ENCODE measurements around the gene CD209.
"Not testable (repeated sequence)": the region's sequence is repeated elsewhere in the genome, so short reads cannot be mapped to it uniquely, and the experiment has no call there.

Gene CD209, protein sequence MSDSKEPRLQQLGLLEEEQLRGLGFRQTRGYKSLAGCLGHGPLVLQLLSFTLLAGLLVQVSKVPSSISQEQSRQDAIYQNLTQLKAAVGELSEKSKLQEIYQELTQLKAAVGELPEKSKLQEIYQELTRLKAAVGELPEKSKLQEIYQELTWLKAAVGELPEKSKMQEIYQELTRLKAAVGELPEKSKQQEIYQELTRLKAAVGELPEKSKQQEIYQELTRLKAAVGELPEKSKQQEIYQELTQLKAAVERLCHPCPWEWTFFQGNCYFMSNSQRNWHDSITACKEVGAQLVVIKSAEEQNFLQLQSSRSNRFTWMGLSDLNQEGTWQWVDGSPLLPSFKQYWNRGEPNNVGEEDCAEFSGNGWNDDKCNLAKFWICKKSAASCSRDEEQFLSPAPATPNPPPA

DNA sequence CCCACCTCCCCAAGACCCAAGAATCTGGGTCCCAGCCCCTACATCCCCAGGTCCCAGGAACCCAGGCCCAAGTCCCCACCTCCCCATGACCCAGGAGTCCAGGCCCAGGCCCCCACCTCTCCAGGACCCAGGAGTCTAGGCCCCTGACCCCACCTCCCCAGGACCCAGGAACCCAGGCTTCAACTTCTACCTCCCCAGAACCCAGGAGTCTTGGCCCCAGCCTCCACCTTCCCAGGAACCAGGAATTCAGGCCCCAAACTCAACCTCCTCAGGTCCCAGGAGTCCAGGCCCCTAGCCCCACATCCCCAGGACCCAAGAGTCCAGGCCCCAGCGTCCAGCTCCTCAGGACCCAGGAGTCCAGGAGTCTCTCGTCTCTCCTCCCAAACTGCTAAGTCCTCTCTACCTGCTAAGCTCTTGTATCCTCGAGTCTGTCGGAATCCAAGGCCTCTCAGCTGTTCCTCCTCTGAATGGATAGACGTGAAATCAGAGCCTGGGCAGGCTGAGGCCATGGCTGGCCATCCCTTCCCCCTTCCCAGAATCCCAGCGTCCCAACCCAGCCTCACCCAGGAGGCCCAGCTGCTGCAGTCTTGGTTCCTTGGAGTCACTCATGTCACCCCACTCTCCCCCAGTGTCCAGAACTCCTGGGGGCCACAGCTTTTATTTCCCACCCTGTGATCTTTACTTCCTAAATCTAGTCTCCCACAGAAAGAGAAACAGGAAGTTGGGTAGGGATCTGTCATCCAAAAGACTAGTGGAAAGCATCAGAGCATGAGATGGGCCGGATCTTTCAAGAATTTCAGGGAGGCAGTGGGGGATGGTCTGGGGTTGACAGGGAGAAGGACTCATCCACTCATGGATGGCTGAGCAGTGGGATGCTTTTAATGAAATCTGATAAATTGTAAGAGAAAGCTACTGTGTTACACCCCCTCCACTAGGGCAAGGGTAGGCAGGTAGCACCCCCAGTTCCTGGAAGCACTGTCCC is at the start of gene CD209:
CD209 (minus strand) TSS at position 632 of the 982 bp plus-strand sequence; CDS start at position 609, 23 bp downstream.
- FAIRE-seq (no peak), DNase-seq (ENCODE audit: insufficient read length, low spot score) (no peak)

DNA sequence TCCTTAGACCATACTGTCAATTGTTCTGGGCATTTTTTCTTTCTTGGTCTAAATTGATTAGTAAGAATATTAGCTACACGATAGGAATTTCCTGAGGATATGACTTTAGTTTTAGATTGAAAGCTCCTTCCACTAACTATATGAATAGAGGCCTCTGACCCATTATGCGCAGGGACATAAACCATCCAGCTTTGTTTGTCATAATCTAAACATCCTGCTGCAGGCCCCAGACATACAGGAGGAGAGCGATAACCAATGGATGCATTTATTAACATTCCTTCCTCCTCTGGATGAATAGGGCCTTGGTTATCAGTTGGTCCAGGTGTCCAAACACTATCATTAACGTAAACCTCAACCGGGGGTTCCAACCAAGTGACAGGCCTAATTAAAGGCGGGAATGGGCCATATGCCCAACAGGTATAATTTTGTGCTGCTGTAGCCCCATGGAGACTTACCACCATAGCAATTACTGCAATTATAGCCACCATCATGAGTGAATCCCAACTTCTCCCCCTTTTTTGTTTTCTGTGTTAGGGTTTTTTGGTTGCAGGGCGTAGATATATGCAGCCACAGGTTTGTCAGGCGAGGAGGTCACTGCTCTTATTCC is 48.3 kb upstream of the CD209 start:
- FAIRE-seq = no peak
- no peak for DNase-seq (ENCODE audit: insufficient read length, low spot score)

DNA sequence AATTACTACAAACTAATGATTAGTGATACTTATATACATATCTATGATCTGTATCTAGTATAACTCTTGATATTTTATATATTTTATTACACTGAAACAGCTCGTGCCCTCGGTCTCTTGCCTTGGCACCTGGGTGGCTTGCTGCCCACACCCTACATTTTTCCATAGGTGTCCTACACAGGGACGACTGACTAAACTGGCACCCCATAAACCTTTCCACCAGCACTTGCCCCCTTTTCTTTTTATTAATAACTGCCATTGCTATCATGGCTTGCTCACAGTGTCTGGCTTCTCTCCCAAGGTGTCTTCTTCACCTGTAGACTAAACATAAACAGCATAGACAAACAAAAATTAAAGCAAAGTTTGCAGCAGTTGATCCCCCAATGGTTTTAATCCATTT is 46.2 kb upstream of the CD209 start:
- no peak for DNase-seq (ENCODE audit: insufficient read length, low spot score)
- FAIRE-seq = no peak

DNA sequence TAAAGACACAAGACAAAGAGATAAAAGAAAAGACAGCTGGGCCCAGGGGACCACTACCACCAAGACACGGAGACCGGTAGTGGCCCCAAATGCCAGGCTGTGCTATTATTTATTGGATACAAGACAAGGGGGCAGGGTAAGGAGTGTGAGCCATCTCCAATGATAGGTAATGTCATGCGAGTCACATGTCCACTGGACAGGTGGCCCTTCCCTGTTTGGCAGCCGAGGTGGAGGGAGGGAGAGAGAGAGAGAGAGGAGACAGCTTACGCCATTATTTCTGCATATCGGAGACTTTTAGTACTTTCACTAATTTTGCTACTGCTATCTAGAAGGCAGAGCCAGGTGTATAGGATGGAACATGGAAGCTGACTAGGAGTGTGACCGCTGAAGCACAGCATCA is 45.4 kb upstream of the CD209 start:
- not testable (repeated sequence) for FAIRE-seq; DNase-seq (ENCODE audit: insufficient read length, low spot score)

DNA sequence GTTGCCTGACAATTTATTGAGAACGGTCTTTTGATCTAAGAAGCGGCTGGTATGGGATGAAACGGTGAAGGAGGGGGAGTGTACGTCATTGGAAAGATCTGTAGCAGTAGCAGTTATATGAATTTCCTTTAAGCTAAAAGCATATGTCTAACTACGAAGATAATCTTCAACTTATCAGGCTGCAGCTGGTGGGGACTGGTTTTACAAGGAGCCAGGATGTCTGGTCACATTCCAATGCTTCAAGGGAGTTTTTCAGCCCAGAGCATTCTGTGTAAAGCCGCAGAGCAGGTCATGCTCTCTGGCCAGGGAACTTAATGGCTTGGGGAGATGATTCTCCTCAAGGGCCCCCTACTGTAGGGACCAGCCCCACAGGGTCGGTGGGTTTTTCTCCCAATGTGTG is 44.9 kb upstream of the CD209 start:
- DNase-seq (ENCODE audit: insufficient read length, low spot score) (no peak), FAIRE-seq (no peak)

DNA sequence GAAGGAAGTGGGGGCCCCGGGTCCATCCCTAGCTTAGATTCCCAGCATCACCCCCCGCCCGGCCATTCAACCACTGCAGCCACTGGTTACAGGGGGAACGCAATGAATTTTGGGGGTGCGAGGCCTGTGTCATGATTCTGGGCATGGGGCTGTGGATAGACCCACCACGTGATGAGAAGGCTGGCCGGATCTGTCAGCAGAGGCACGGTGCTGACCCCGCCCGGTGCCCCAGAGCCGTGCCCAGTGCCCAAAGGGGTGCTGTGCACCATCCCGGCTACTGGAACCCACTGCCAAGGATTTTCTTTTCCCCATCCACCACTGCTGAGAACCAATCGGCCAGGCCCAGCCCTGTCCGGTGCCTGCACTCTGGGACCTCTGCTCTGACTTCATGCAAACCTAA is 43.1 kb upstream of the CD209 start:
- no peak for FAIRE-seq

DNA sequence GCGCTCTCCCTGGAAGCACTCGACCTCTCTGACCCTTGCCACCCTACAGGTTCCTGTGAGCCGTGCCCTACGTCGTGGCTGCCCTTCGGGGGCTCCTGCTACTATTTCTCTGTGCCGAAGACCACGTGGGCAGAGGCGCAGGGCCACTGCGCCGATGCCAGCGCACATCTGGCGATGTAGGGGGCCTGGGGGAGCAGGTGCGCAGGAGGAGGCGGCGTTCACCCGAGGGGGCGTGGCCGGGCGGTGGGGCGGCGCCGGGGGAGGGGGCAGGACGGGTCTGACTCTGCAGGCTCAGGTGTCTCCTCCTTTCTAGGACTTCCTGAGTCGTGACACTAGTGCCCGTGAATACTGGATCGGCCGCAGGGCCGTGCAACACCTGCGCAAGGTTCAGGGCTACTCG is 42.1 kb upstream of the CD209 start:
- FAIRE-seq (no peak), DNase-seq (ENCODE audit: insufficient read length, low spot score) (no peak)

More for the DNA sequence above, 43.1 kb upstream of the CD209 start:
- no peak for DNase-seq (ENCODE audit: insufficient read length, low spot score)

DNA sequence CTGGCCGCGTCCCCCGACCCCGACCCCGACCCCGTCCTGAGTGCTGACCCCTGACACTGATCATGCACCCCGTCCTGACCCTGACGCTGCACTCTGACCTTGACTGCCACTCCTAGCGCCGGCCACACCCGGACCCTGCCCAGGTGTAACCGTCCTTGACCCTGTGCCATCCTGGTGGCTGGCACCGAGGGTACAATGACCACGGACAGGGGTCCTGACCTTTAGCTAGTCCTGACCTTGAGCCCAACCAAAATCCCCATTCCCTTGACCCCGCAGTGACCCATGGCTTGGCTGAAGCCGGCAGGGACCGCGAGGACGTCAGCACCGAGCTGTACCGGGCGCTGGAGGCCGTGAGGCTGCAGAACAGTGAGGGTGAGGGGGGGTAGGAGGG is 41.6 kb upstream of the CD209 start:
- no peak for DNase-seq (ENCODE audit: insufficient read length, low spot score)
- no peak for FAIRE-seq

DNA sequence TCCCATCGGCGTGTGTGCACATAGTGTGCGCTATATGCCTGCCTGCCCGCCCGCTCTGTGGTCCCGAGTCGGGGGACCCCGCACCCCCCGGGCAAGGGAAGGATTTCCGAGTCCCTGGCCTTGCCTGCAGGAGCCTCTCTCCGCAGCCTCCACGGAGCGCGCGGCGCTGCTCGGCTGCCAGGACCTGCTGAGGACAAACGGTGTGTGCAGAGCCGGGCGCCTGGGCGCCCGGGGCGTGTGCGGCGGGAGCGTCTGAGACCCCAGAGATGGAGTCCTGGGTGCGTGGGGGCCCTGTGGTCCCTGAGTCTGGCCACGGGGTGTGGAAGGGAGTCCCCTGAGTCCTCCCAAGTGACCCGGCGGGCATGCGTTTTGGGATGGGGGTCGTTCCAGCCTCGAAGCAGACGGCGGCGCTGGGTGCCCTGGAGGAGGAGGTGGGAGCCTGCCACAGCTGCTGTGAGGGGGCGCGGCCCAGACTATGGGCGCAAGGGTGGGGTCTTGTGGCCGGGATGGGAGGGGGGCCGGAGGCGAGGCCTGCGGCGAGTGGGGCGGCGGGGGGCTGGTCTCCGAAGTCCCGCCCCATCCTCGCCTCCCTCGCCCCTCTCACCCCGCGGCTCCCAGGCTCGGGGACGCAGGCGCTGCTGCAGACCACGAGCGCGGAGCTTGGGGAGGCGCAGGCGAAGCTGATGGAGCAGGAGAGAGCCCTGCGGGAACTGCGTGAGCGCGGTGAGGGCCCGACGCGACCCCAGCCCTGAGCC is 41.0 kb upstream of the CD209 start:
- FAIRE-seq = no peak
- DNase-seq (ENCODE audit: insufficient read length, low spot score) = no peak

DNA sequence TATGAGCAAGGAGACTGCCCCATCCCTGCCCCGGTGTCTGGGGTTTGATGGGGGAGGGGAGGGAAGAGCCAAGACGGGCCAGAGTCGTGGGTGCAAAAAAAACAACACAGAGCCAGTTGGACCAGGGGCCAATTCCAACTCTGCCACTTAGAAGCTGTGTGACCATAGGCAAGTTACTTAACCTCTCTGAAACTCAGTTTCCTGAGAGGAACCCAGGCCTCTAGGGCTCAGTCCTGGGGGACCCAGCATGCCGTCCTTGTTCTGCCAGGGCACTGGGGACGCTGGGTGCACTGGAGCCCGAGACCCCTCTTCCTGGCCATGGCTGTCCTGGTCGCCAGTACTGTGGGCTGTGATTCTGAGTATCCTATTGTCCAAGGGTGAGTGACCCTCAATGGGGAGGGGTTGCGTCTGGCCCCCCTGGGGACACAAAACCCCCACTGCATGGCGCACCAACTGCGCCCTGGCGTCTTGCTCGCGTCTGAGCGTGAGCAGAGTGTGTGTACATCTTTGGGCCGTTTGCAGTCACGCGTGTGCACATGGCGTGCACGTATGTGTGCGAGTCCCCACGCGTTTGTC is 40.4 kb upstream of the CD209 start:
- FAIRE-seq (no peak), DNase-seq (ENCODE audit: insufficient read length, low spot score) (no peak)

DNA sequence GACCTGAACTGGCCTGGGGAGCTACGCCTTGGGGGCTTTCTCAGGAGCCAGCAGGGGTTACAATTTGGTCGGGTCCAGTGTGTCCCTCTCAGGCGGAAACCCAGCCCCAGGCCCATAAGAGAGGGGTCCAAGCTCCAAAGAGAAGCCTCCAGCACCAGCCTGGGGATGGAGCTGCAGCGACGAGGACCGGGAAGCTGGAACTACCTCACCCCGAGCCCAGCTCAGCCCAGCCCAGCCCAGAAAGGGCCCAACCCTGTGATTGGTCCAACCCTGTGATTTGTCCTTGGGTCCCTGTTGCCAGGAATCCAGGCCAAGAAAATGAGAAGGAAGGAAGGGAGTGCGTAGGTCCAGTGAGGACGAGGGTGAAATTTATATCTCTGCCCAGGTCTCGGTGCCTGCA is 39.8 kb upstream of the CD209 start:
- FAIRE-seq = no peak
- DNase-seq (ENCODE audit: insufficient read length, low spot score) = no peak

DNA sequence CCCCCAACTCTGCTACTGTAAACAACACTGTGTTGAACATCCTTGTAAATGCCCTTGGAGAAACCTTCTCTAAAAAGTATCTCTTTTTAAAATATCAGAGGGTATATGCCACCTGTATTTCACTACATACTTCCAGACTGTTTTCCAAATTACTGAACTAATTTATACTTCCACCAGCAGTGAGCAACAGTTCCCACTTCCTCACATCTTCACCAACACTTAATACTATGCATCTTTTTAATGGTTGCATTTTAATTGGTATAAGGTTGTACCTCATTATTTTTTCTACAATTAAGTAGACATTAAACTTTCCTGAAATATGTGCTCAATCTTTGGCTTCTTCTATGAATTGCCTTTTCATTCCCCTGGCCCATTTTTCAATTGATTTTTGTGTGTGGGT is 37.5 kb upstream of the CD209 start:
- DNase-seq (ENCODE audit: insufficient read length, low spot score) (no peak), FAIRE-seq (no peak)

DNA sequence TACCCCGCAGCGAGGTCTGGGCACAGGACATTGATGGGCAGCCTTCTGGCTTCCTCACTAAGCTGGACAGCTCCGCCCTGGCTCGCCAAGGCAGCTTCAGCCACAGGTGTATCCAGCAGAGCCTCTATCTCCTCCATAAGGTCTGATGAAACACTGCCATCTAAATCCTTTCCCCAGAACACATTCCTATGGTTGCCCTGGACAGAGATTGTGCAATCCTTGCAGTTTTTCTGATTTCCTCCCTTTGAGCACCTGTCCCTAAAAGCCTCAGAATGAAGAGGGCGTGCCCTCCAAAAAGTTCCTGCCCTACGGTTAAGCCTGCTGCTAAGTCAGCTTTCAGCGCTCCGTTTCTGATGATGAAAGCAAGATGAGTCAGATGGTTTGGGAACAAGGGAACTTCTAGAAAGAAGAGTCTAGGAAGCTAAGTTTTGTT is 36.7 kb upstream of the CD209 start:
- no peak for DNase-seq (ENCODE audit: insufficient read length, low spot score)

DNA sequence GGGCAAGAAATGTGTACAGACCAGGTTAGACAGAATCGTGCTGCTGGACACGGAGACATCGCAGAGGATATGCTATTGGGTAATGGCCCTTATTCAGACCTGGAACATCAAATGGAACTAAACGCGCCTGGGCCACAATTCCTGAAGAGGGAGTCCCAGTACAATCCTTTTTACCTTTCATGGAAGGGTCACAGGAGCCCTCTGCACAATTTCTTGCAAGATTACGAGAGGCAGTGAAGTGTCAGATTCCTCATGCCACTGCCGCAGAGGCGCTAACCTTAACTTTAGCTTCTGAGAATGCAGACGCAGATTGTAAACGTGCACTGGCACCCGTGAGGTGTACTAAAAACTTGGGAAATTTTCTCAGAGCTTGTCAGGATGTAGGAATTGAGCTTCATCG is 33.8 kb upstream of the CD209 start:
- FAIRE-seq = no peak
- DNase-seq (ENCODE audit: insufficient read length, low spot score) = no peak

More for the DNA sequence above, 36.7 kb upstream of the CD209 start:
- no peak for FAIRE-seq

DNA sequence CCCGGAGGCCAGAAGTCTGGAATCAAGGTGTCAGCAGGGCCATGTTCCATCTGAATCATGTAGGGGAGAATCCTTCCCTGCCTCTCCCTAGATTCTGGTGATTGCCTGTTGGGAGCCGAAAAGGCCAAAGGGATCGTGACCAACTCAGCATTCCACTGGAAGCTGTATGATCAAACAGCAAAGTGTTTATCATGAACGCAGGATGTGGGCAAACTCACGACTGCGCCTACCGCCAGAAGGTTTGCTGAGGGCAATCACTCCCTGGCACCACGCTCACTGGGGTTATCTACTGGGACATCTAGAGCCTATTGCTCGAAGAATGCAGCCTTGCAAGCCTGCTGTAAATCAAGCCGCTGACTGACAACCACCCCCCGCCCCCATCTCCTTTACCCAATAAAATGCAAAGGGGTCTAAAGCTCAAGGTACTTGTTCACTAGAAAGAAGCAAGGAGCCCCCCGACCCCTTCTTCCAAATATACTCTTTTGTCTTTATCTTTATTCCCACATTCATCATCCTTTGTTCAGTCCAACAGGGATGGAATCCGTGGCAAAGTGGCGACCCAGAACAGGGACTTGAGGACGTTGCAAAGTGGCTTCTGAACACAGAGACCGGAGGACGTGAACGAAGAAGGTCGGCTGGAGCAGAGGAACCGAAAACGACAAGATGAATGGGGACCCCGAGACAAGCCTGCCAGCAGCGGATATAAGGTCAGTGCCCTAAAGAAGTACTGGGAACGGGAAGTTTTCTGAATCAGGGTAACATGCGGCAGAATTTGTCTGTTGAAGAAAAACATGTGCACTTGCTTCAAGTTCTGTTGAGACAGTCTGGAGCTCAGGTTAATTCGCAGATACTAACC is 32.5 kb upstream of the CD209 start:
- no peak for FAIRE-seq
- DNase-seq (ENCODE audit: insufficient read length, low spot score) = no peak

DNA sequence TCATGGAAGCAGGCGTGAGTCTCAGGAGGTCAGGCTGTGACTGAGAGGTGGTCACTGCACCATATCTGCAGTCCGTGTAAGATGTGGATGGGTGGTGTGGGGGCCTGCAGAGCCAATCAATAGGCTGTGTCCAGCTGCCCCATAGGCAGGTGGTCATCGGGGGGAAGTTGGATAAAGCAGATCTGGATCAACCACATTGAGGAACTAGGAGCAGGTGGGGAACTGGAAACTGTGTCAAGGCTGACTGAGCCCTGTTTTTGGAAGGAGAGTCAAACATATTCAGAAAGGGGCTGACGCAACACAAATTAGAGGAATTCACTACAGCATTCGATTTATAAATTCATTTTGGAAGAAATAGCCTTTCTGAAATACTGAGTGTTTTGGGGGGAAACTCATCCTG is 30.7 kb upstream of the CD209 start:
- no peak for DNase-seq (ENCODE audit: insufficient read length, low spot score)

DNA sequence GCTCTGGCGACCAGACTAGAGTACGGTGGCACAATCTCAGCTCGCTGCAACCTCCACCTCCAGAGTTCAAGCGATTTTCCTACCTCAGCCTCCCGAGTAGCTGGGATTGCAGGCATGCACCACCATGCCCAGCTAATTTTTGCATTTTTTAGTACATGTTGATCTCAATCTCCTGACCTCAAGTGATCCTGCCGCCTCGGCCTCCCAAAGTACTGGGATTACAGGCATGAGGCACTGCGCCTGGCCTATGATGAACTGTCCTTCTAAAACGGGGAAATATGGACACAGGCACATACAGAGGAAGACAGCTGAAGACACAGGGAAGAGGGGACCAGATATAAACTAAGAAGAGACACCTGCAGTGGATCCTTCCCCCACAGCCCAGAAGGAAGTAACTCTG is 28.4 kb upstream of the CD209 start:
- DNase-seq (ENCODE audit: insufficient read length, low spot score) (no peak), FAIRE-seq (no peak)

More for the DNA sequence above, 30.7 kb upstream of the CD209 start:
- FAIRE-seq = no peak

DNA sequence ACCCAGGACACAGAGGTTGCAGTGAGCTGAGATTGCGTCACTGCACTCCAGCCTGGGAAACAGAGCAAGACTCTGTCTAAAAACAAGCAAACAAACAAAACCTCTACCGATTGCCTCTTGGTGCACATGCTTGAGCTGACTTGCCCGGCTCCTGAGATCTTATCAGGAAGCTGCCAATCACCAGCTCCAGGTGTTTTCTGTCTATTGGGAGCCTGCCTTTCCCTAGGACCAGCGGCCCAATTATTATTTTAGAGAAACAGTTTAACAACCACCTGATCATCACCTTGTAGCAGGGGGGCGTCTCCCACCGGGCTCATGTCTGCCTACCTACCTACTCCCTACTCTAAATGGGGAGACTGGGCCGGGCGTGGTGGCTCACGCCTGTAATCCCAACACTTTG is 26.5 kb upstream of the CD209 start:
- DNase-seq (ENCODE audit: insufficient read length, low spot score) (no peak), FAIRE-seq (no peak)

DNA sequence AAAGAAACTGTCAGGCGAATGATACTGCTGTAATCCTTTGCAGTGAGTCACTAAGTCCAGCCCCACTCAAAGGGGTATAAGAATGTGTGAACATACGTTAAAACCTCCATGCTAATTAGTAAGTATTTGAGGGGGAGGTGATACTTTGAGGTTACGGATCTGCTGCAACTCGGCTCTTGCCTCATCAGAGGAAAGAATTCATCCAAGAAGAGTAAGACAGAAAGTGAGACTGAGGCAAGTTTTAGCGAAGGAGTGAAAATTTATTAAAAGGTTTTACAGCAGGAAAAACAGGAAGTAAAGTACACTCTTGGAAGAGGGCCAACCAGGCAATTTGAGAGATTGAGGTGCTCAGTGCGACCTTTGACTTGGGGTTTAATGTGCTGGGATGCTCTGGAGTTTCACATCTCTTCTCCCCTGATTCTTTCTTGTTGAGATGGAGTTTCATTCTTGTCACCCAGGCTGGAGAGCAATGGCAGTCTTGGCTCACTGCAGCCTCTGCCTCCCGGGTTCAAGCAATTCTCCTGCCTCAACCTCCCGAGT is 25.5 kb upstream of the CD209 start:
- DNase-seq (ENCODE audit: insufficient read length, low spot score) (no peak), FAIRE-seq (peak; percentile 95)
